Pancreas (tissue), 10 donors: ENCODE results near the gene DSCAM. TPM values are rescaled to one million over a fixed set of nuclear protein-coding genes. Genes with fewer than 3 reads are reported as not detected.
A peak's percentile ranks its signal among the peaks of the same experiment; 100 is the strongest.

Experiments used
- ATAC-seq, 4 donors: fragments of 200-7000 bp; cut with Tn5 transposase; one replicate each; pipeline versions ENCODE4 v1.8.0 to v1.9.1; 2020; ENCODE audit warnings: mild to moderate bottlenecking in 4 of 4, moderate library complexity in 4 of 4
- DNase-seq, 6 donors: peaks; one replicate each; pipeline ENCODE4 v3.0.0-alpha.2; 2020
- FAIRE-seq: peaks from 2 replicates; lab custom pipeline; 2012; peaks lifted over from hg19 to GRCh38; lab: Jason Lieb, UNC
- H3K27ac ChIP-seq, 4 donors: fragments of 200-600 bp; sonication (generic); 1 replicate in 3 of 4; 2 replicates in 1 of 4; pipeline versions ENCODE4 v1.5.0 to v1.8.0; 2020
- H3K27me3 ChIP-seq, 4 donors: fragments of 200-600 bp; one replicate each; pipeline ENCODE4 v1.8.0; 2021
- H3K36me3 ChIP-seq, 3 donors: fragments of 200-600 bp; sonication (generic) in 1 of 3; one replicate each; pipeline versions ENCODE4 v1.5.0 to v1.8.0; 2020 to 2021
- H3K4me1 ChIP-seq, 3 donors: fragments of 200-600 bp; one replicate each; pipeline ENCODE4 v1.8.0; 2021
- H3K4me3 ChIP-seq, 4 donors: fragments of 200-600 bp; sonication (generic) in 2 of 4; one replicate each; pipeline versions ENCODE4 v1.5.0 to v1.8.0; 2020 to 2021
- H3K9me3 ChIP-seq, 4 donors: fragments of 200-600 bp; one replicate each; pipeline ENCODE4 v1.8.0; 2021
- WGBS, 2 donors: extraction: QIAGEN DNeasy Blood & Tissue Kit; methylation state at CpG; one replicate each; pipeline ENCODE4 v1.1.7; 2013; 5-methylcytosine and 5-hydroxymethylcytosine counted together
- intact Hi-C, 3 donors: fragments of 100-400 bp; cut with DNase I; formaldehyde crosslinking; loops; one replicate each; pipeline versions ENCODE4 v1.11.1 to v1.14.2; 2022
- polyA plus RNA-seq, 2 donors: library from polyadenylated mRNA; stranded (reverse); fragments of 200-250 nt; gene quantifications; one replicate each; pipeline ENCODE4 v1.2.3, GENCODE V29; 2013
- total RNA-seq, 6 donors: library from RNA; stranded (reverse); fragmentation: NEBNext Ultra II Directional in 4 of 6; extraction: Animal tissue kit (Norgen Biotek cat#: 25700) in 4 of 6; gene quantifications; one replicate each; pipeline versions ENCODE4 v1.2.1 to v1.2.4, GENCODE V29; 2021 to 2023
- TF ChIP-seq, protein P1 (sequence below), 4 donors: fragments of 200-600 bp; sonication (generic) in 3 of 4; IDR thresholded peaks; one replicate each; pipeline versions ENCODE4 v1.5.0 to v1.8.0; 2021; ENCODE audit warnings: antibody characterized with exemption in 4 of 4
- donor health status: healthy with polysubstance abuse.
- donor health status: DM: no; HTN: no; CAD: no; lungs with moderate emphysema.
- donor health status: DM: no; HTN: no; CAD: no.
- donor health status: control.
- donor health status: control.
- donor health status: Bipolar disorder and iron deficiency.
- donor health status: DM: yes; HTN: yes; CAD: no.
- donor health status: DM: no; HTN: no; CAD: no.
- donor health status: DM: no; HTN: no; CAD: no.
- donor health status: DM: yes; HTN: yes; CAD: no.

Gene DSCAM
- total and polyA plus RNA-seq, 8 donors: 0.05 to 0.77 (median 0.14) TPM

DNA sequence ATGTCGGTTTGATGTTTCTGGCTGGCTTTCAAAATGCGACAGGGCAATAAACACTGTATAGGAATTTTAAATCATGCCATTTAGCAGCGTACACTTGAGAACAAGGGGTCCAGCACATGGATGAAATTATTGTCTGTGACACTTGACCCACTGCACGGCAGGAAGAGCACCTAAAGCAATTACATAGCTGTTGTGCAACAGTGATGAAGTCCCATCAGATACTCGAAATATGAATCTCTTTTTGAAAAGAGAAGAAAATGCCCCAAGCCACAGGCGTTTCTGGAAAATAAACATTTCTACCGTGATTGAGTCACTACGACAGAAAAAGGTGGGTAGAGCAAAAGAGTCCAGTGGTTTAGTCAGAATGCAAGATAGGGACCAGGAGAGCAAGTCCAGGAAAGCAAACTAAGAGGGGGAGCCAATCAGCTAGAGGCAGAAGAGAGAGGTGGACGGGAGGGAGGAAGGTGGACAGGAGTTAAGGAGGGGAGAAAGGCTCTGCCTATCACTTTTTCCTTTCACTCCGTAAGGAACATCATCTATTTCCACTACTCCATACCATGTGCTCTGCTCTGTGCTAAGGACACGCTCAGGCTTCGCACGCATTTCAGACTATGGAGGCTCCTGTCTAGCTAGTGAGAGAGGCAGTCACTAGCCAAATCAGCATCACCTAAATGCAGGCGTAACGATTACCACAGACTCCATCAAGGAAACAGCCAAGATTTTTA, 6.4 kb downstream of the DSCAM start:
- WGBS, 2 donors: 45 to 51% methylated on average over 15 of the region's 15 CpGs
- H3K4me1 ChIP-seq: no peaks in the 10 kb centered on the region
- peaks cover 0 to 54% (median 6%) of the 10 kb centered on the region in 4 donors for H3K27me3 ChIP-seq
- no peaks in the 10 kb centered on the region for H3K36me3 ChIP-seq
- TF ChIP-seq, protein P1, sequence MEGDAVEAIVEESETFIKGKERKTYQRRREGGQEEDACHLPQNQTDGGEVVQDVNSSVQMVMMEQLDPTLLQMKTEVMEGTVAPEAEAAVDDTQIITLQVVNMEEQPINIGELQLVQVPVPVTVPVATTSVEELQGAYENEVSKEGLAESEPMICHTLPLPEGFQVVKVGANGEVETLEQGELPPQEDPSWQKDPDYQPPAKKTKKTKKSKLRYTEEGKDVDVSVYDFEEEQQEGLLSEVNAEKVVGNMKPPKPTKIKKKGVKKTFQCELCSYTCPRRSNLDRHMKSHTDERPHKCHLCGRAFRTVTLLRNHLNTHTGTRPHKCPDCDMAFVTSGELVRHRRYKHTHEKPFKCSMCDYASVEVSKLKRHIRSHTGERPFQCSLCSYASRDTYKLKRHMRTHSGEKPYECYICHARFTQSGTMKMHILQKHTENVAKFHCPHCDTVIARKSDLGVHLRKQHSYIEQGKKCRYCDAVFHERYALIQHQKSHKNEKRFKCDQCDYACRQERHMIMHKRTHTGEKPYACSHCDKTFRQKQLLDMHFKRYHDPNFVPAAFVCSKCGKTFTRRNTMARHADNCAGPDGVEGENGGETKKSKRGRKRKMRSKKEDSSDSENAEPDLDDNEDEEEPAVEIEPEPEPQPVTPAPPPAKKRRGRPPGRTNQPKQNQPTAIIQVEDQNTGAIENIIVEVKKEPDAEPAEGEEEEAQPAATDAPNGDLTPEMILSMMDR (IDR thresholded peaks at IDR 0.05): no peak
- intact Hi-C loops: loop anchor here in 1 of 3 donors (10.0 kb wide), 2 partner anchors 234 to 366 kb away; no protein-coding TSS in a partner anchor
- H3K4me3 ChIP-seq: no peak overlapping the region
- no peaks in the 10 kb centered on the region for H3K9me3 ChIP-seq
- no peak overlapping the region for H3K27ac ChIP-seq
- no peak for FAIRE-seq
- no peak for DNase-seq
- no peak for ATAC-seq

DNA sequence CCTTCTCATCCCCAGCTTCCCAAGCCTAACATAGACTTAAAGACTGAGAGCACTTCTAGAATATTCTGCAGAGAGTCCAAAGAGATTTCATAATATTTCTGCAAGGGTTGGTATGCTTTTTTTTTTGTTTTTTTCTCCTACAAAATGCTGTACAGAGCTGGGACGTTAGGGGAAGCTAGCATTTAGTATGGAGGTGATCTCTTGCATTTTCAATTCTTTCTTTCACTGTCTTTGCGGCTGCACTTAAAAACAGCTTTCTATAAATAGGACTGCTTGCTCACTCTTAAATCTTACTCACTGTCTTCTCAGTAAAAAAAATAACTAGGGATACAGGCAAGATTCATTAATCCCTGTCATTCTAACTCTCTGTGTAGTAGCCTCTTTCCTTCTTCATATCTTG, 7.4 kb downstream of the DSCAM start:
- Histone ChIP-seq H3K27ac (no peak overlapping the region), H3K27me3 (peaks cover 0 to 46% (median 6%) of the 10 kb centered on the region in 4 donors), H3K9me3 (no peaks in the 10 kb centered on the region), H3K36me3 (no peaks in the 10 kb centered on the region), H3K4me3 (no peak overlapping the region), H3K4me1 (no peaks in the 10 kb centered on the region)
- TF ChIP-seq, protein P1 (IDR thresholded peaks at IDR 0.05): no peak
- no peak for FAIRE-seq
- no peak for ATAC-seq
- no peak for DNase-seq
- intact Hi-C loops: no loop called here
- WGBS, 2 donors: 32 to 38% methylated on average over 2 of the region's 2 CpGs

DNA sequence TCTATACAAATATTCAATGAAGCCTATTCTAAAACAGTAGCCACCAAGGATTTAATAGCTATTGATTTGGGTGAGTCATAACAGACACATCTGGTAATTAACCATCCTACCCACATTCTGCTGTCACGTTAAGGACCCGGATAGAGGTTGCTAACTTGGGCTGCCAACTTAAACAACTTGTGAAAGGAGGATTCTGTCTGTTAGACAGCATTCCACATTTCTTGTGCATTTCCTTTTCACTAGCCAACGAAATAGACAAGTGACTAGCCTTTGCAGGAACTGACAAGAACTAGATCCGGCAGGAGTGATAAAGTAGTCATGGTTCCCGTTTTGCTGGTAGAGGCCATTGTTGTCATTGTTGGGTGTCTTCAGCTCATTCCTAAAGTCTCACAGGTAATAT, 9.5 kb downstream of the DSCAM start:
- H3K36me3 ChIP-seq: no peaks in the 10 kb centered on the region
- WGBS, 2 donors: 35 to 40% methylated on average over 5 of the region's 5 CpGs
- intact Hi-C loops: no loop called here
- ATAC-seq: no peak
- FAIRE-seq: no peak
- peaks cover 0 to 37% (median 6%) of the 10 kb centered on the region in 4 donors for H3K27me3 ChIP-seq
- no peaks in the 10 kb centered on the region for H3K9me3 ChIP-seq
- DNase-seq: no peak
- TF ChIP-seq, protein P1 (IDR thresholded peaks at IDR 0.05): no peak
- H3K4me3 ChIP-seq: no peak overlapping the region
- H3K27ac ChIP-seq: no peak overlapping the region
- no peaks in the 10 kb centered on the region for H3K4me1 ChIP-seq

DNA sequence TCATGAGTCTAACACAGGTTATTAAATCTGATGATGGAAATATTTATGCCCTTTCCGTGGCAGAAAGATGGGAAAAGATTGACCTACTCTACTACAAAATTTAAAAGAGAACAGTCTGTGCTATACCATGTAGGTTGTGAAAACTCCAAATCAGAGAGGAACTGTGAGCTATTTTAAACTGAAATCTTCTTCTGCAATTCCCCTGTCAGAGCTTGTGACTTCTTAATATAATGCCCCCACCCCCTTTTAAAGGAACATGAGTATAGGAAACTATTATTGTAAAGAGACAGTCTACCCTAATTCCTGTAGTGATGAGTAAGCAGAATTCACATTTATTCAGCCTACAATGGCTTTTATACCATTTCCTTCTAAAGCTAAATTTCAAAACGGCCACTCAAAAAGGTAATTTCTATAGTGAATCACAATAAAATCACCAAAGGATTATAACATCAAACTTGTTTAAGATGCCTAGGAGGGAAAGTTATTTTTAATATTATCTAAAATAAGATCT, 11.7 kb downstream of the DSCAM start:
- Histone ChIP-seq H3K27ac (no peak overlapping the region), H3K36me3 (no peaks in the 10 kb centered on the region), H3K9me3 (no peaks in the 10 kb centered on the region), H3K27me3 (peaks cover 0 to 28% (median 5%) of the 10 kb centered on the region in 4 donors), H3K4me1 (no peaks in the 10 kb centered on the region), H3K4me3 (no peak overlapping the region)
- ATAC-seq (no peak), FAIRE-seq (no peak), DNase-seq (no peak)
- 45 to 54% methylated on average over 2 of the region's 2 CpGs for whole genome bisulfite sequencing, 2 donors
- TF ChIP-seq, protein P1 (IDR thresholded peaks at IDR 0.05): no peak
- intact Hi-C loops: no loop called here

DNA sequence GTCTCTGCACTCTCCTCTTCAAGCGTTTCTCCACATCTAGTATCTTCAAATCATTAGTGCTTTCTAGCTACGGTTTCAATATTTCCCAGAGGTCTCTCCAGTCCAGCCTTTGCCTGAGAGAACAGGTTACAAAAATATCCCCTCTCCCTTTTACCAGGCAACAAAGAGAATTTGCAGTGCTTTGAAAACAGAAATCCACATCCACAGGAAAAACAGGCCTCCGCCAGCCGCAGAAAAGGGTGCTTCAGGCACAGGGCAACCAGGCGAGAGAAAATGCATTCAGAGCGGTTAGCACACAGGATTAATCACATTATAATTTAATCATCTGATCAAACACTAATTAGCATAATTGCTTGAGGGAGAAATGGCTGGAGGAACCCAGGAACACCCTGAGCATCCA, 13.8 kb downstream of the DSCAM start:
- FAIRE-seq (no peak), ATAC-seq (peak in 1 of 4 donors; percentile 46), DNase-seq (no peak)
- intact Hi-C loops: no loop called here
- TF ChIP-seq, protein P1 (IDR thresholded peaks at IDR 0.05): no peak
- Histone ChIP-seq H3K27ac (no peak overlapping the region), H3K4me1 (no peaks in the 10 kb centered on the region), H3K9me3 (no peaks in the 10 kb centered on the region), H3K27me3 (peaks cover 0 to 16% (median 0%) of the 10 kb centered on the region in 4 donors), H3K36me3 (no peaks in the 10 kb centered on the region), H3K4me3 (no peak overlapping the region)
- 55 to 58% methylated on average over 6 of the region's 6 CpGs for WGBS, 2 donors
